Testis (tissue), 2 donors: ENCODE measurements around the gene C1orf116.

Experiments used
- CTCF ChIP-seq, 3 experiments: fragments of 450-650 bp in 2 of 3; fragments of 200-600 bp in 1 of 3; sonication (generic) in 1 of 3; IDR thresholded peaks; one replicate each; pipeline ENCODE4 v1.5.1; 2016 to 2019; ENCODE audit warnings: antibody characterized with exemption in 3 of 3, mild to moderate bottlenecking in 2 of 3, moderate library complexity in 1 of 3
- POLR2A ChIP-seq: fragments of 450-650 bp; IDR thresholded peaks from one replicate; pipeline ENCODE4 v1.6.1; 2017; ENCODE audit warnings: antibody characterized with exemption, mild to moderate bottlenecking, moderate library complexity

GRCh38 chr1:206987873-206988272 is 44.7 kb downstream of the C1orf116 start:
- TF ChIP-seq CTCF (IDR thresholded peaks at IDR 0.05) (no peak), POLR2A (no peak)
